ENCODE results near the gene ELF2.
"Not testable (repeated sequence)": the region's sequence is repeated elsewhere in the genome, so short reads cannot be mapped to it uniquely, and the experiment has no call there.

Gene ELF2

GRCh38 chr4:139177049-139177868 is at the start of gene ELF2:
Gene ELF2 (minus strand): TSS chr4:139177218. CDS start chr4:139137701, 39,517 bp downstream.
- H3K4me1 Mint-ChIP-seq (ENCODE audit: low read depth) = peaks cover 26% of the 10 kb centered on the region
- H3K27ac Mint-ChIP-seq = peak within 1 kb of the TSS; percentile 90
- peak within 1 kb of the TSS; percentile 86 for H3K4me3 Mint-ChIP-seq
- H3K27me3 Mint-ChIP-seq = peaks cover 13% of the 10 kb centered on the region
- DNase-seq = peak; percentile 85
- no peaks in the 10 kb centered on the region for H3K9me3 Mint-ChIP-seq
- no peaks in the 10 kb centered on the region for H3K36me3 Mint-ChIP-seq (ENCODE audit: low read depth)

- H3K27ac Mint-ChIP-seq = no peak overlapping the region
- no peak overlapping the region for H3K4me3 Mint-ChIP-seq
- DNase-seq = no peak
- no peaks in the 10 kb centered on the region for H3K9me3 Mint-ChIP-seq
- peaks cover 16% of the 10 kb centered on the region for H3K4me1 Mint-ChIP-seq (ENCODE audit: low read depth)
- H3K36me3 Mint-ChIP-seq (ENCODE audit: low read depth) = no peaks in the 10 kb centered on the region
- H3K27me3 Mint-ChIP-seq = no peaks in the 10 kb centered on the region
Measured at GRCh38 chr4:139223682-139224317, 46.8 kb upstream of the ELF2 start.

GRCh38 chr4:139222215-139222614 is 45.2 kb upstream of the ELF2 start:
- Mint-ChIP-seq H3K9me3 (no peaks in the 10 kb centered on the region), H3K27ac (no peak overlapping the region), H3K36me3 (ENCODE audit: low read depth) (no peaks in the 10 kb centered on the region), H3K27me3 (no peaks in the 10 kb centered on the region), H3K4me1 (ENCODE audit: low read depth) (peaks cover 16% of the 10 kb centered on the region), H3K4me3 (no peak overlapping the region)
- DNase-seq = no peak

- no peak for DNase-seq
- Mint-ChIP-seq H3K9me3 (no peaks in the 10 kb centered on the region), H3K27ac (no peak overlapping the region), H3K27me3 (no peaks in the 10 kb centered on the region), H3K4me1 (ENCODE audit: low read depth) (peaks cover 16% of the 10 kb centered on the region), H3K4me3 (no peak overlapping the region), H3K36me3 (ENCODE audit: low read depth) (no peaks in the 10 kb centered on the region)
Measured at GRCh38 chr4:139221687-139222086, 44.7 kb upstream of the ELF2 start.

- no peak for DNase-seq
- Mint-ChIP-seq H3K9me3 (no peaks in the 10 kb centered on the region), H3K4me3 (no peak overlapping the region), H3K4me1 (ENCODE audit: low read depth) (peaks cover 18% of the 10 kb centered on the region), H3K27ac (no peak overlapping the region), H3K36me3 (ENCODE audit: low read depth) (no peaks in the 10 kb centered on the region), H3K27me3 (no peaks in the 10 kb centered on the region)
Measured at GRCh38 chr4:139219450-139220055, 42.5 kb upstream of the ELF2 start.

GRCh38 chr4:139214039-139214534 is 37.1 kb upstream of the ELF2 start:
- H3K4me3 Mint-ChIP-seq = no peak overlapping the region
- DNase-seq = no peak
- H3K4me1 Mint-ChIP-seq (ENCODE audit: low read depth) = peaks cover 2% of the 10 kb centered on the region
- no peaks in the 10 kb centered on the region for H3K36me3 Mint-ChIP-seq (ENCODE audit: low read depth)
- H3K27ac Mint-ChIP-seq = no peak overlapping the region
- no peaks in the 10 kb centered on the region for H3K27me3 Mint-ChIP-seq
- H3K9me3 Mint-ChIP-seq = no peaks in the 10 kb centered on the region

- not testable (repeated sequence) for DNase-seq; H3K27me3 Mint-ChIP-seq; H3K36me3 Mint-ChIP-seq (ENCODE audit: low read depth); H3K4me1 Mint-ChIP-seq (ENCODE audit: low read depth); H3K27ac Mint-ChIP-seq; H3K9me3 Mint-ChIP-seq; H3K4me3 Mint-ChIP-seq
Measured at GRCh38 chr4:139213633-139214032, 36.6 kb upstream of the ELF2 start.

- Mint-ChIP-seq H3K36me3 (ENCODE audit: low read depth) (no peaks in the 10 kb centered on the region), H3K9me3 (no peaks in the 10 kb centered on the region), H3K4me3 (no peak overlapping the region), H3K4me1 (ENCODE audit: low read depth) (peaks cover 8% of the 10 kb centered on the region), H3K27ac (no peak overlapping the region), H3K27me3 (no peaks in the 10 kb centered on the region)
- DNase-seq = no peak
Measured at GRCh38 chr4:139212900-139213299, 35.9 kb upstream of the ELF2 start.

- DNase-seq = no peak
- no peaks in the 10 kb centered on the region for H3K27me3 Mint-ChIP-seq
- no peak overlapping the region for H3K4me3 Mint-ChIP-seq
- no peaks in the 10 kb centered on the region for H3K9me3 Mint-ChIP-seq
- no peak overlapping the region for H3K27ac Mint-ChIP-seq
- peaks cover 8% of the 10 kb centered on the region for H3K4me1 Mint-ChIP-seq (ENCODE audit: low read depth)
- no peaks in the 10 kb centered on the region for H3K36me3 Mint-ChIP-seq (ENCODE audit: low read depth)
Measured at GRCh38 chr4:139210486-139210885, 33.5 kb upstream of the ELF2 start.

GRCh38 chr4:139209470-139210063 is 32.5 kb upstream of the ELF2 start:
- DNase-seq = no peak

GRCh38 chr4:139208404-139208945 is 31.5 kb upstream of the ELF2 start:
- no peaks in the 10 kb centered on the region for H3K9me3 Mint-ChIP-seq
- no peak overlapping the region for H3K4me3 Mint-ChIP-seq
- no peaks in the 10 kb centered on the region for H3K27me3 Mint-ChIP-seq
- no peak for DNase-seq
- H3K4me1 Mint-ChIP-seq (ENCODE audit: low read depth) = peaks cover 6% of the 10 kb centered on the region
- no peak overlapping the region for H3K27ac Mint-ChIP-seq
- no peaks in the 10 kb centered on the region for H3K36me3 Mint-ChIP-seq (ENCODE audit: low read depth)

More at GRCh38 chr4:139209470-139210063, 32.5 kb upstream of the ELF2 start:
- Mint-ChIP-seq H3K27ac (no peak overlapping the region), H3K36me3 (ENCODE audit: low read depth) (no peaks in the 10 kb centered on the region), H3K4me1 (ENCODE audit: low read depth) (peaks cover 6% of the 10 kb centered on the region), H3K4me3 (no peak overlapping the region), H3K27me3 (no peaks in the 10 kb centered on the region), H3K9me3 (no peaks in the 10 kb centered on the region)

- H3K36me3 Mint-ChIP-seq (ENCODE audit: low read depth) = no peaks in the 10 kb centered on the region
- H3K27ac Mint-ChIP-seq = no peak overlapping the region
- H3K9me3 Mint-ChIP-seq = no peaks in the 10 kb centered on the region
- H3K27me3 Mint-ChIP-seq = no peaks in the 10 kb centered on the region
- H3K4me1 Mint-ChIP-seq (ENCODE audit: low read depth) = peaks cover 6% of the 10 kb centered on the region
- no peak overlapping the region for H3K4me3 Mint-ChIP-seq
- no peak for DNase-seq
Measured at GRCh38 chr4:139207873-139208403, 30.9 kb upstream of the ELF2 start.

- DNase-seq = no peak
- H3K9me3 Mint-ChIP-seq = no peaks in the 10 kb centered on the region
- H3K4me1 Mint-ChIP-seq (ENCODE audit: low read depth) = peaks cover 6% of the 10 kb centered on the region
- H3K27me3 Mint-ChIP-seq = no peaks in the 10 kb centered on the region
- H3K27ac Mint-ChIP-seq = no peak overlapping the region
- H3K4me3 Mint-ChIP-seq = no peak overlapping the region
- no peaks in the 10 kb centered on the region for H3K36me3 Mint-ChIP-seq (ENCODE audit: low read depth)
Measured at GRCh38 chr4:139207247-139207646, 30.2 kb upstream of the ELF2 start.

- Mint-ChIP-seq H3K4me1 (ENCODE audit: low read depth) (no peaks in the 10 kb centered on the region), H3K36me3 (ENCODE audit: low read depth) (no peaks in the 10 kb centered on the region), H3K27ac (no peak overlapping the region), H3K27me3 (no peaks in the 10 kb centered on the region), H3K9me3 (no peaks in the 10 kb centered on the region), H3K4me3 (no peak overlapping the region)
- no peak for DNase-seq
Measured at GRCh38 chr4:139202991-139203390, 26.0 kb upstream of the ELF2 start.
